ENCODE results near the gene KCNQ1.

KCNQ1 gene

GRCh38 chr11:2857918-2858317, 413.1 kb downstream of the KCNQ1 start:
- H3K27me3 ChIP-seq (replicated peaks; ENCODE audit: control insufficient read depth, insufficient read depth, low read length, poor library complexity, severe bottlenecking): no peaks in the 10 kb centered on the region

GRCh38 chr11:2858995-2859698, 414.3 kb downstream of the KCNQ1 start:
- Histone ChIP-seq H3K4me3 (ENCODE audit: insufficient read depth, low read depth, low read length, poor library complexity, severe bottlenecking) (no peak overlapping the region), H3K4me1 (ENCODE audit: control insufficient read depth, insufficient read depth, low read length, poor library complexity, severe bottlenecking) (no peaks in the 10 kb centered on the region), H3K36me3 (ENCODE audit: control insufficient read depth, insufficient read depth, low read length) (no peaks in the 10 kb centered on the region), H3K27me3 (replicated peaks; ENCODE audit: control insufficient read depth, insufficient read depth, low read length, poor library complexity, severe bottlenecking) (peaks cover under 1% of the 10 kb centered on the region), H3K27ac (ENCODE audit: insufficient read depth, low read length, poor library complexity, severe bottlenecking) (no peak overlapping the region), H3K9me3 (ENCODE audit: control insufficient read depth, low read length) (no peaks in the 10 kb centered on the region)
- DNase-seq: no peak

More at GRCh38 chr11:2857918-2858317, 413.1 kb downstream of the KCNQ1 start:
- Histone ChIP-seq H3K4me3 (ENCODE audit: insufficient read depth, low read depth, low read length, poor library complexity, severe bottlenecking) (no peak overlapping the region), H3K4me1 (ENCODE audit: control insufficient read depth, insufficient read depth, low read length, poor library complexity, severe bottlenecking) (no peaks in the 10 kb centered on the region), H3K27ac (ENCODE audit: insufficient read depth, low read length, poor library complexity, severe bottlenecking) (no peak overlapping the region), H3K9me3 (ENCODE audit: control insufficient read depth, low read length) (no peaks in the 10 kb centered on the region), H3K36me3 (ENCODE audit: control insufficient read depth, insufficient read depth, low read length) (no peaks in the 10 kb centered on the region)
- no peak for DNase-seq

- no peaks in the 10 kb centered on the region for H3K36me3 ChIP-seq (ENCODE audit: control insufficient read depth, insufficient read depth, low read length)
- DNase-seq: no peak
- H3K4me1 ChIP-seq (ENCODE audit: control insufficient read depth, insufficient read depth, low read length, poor library complexity, severe bottlenecking): no peaks in the 10 kb centered on the region
- no peaks in the 10 kb centered on the region for H3K9me3 ChIP-seq (ENCODE audit: control insufficient read depth, low read length)
- H3K27me3 ChIP-seq (replicated peaks; ENCODE audit: control insufficient read depth, insufficient read depth, low read length, poor library complexity, severe bottlenecking): peaks cover 4% of the 10 kb centered on the region
- no peak overlapping the region for H3K4me3 ChIP-seq (ENCODE audit: insufficient read depth, low read depth, low read length, poor library complexity, severe bottlenecking)
- H3K27ac ChIP-seq (ENCODE audit: insufficient read depth, low read length, poor library complexity, severe bottlenecking): no peak overlapping the region
These were observed 414.9 kb downstream of the KCNQ1 start for GRCh38 chr11:2859699-2860037.

GRCh38 chr11:2860636-2861035, 415.8 kb downstream of the KCNQ1 start:
- no peaks in the 10 kb centered on the region for H3K4me1 ChIP-seq (ENCODE audit: control insufficient read depth, insufficient read depth, low read length, poor library complexity, severe bottlenecking)
- H3K27me3 ChIP-seq (replicated peaks; ENCODE audit: control insufficient read depth, insufficient read depth, low read length, poor library complexity, severe bottlenecking): peaks cover 4% of the 10 kb centered on the region
- no peak overlapping the region for H3K4me3 ChIP-seq (ENCODE audit: insufficient read depth, low read depth, low read length, poor library complexity, severe bottlenecking)
- no peaks in the 10 kb centered on the region for H3K36me3 ChIP-seq (ENCODE audit: control insufficient read depth, insufficient read depth, low read length)
- no peaks in the 10 kb centered on the region for H3K9me3 ChIP-seq (ENCODE audit: control insufficient read depth, low read length)
- DNase-seq: no peak
- no peak overlapping the region for H3K27ac ChIP-seq (ENCODE audit: insufficient read depth, low read length, poor library complexity, severe bottlenecking)

- DNase-seq: no peak
- Histone ChIP-seq H3K4me1 (ENCODE audit: control insufficient read depth, insufficient read depth, low read length, poor library complexity, severe bottlenecking) (no peaks in the 10 kb centered on the region), H3K27ac (ENCODE audit: insufficient read depth, low read length, poor library complexity, severe bottlenecking) (no peak overlapping the region), H3K9me3 (ENCODE audit: control insufficient read depth, low read length) (no peaks in the 10 kb centered on the region), H3K4me3 (ENCODE audit: insufficient read depth, low read depth, low read length, poor library complexity, severe bottlenecking) (no peak overlapping the region), H3K36me3 (ENCODE audit: control insufficient read depth, insufficient read depth, low read length) (no peaks in the 10 kb centered on the region), H3K27me3 (replicated peaks; ENCODE audit: control insufficient read depth, insufficient read depth, low read length, poor library complexity, severe bottlenecking) (peaks cover 4% of the 10 kb centered on the region)
These were observed 417.8 kb downstream of the KCNQ1 start for GRCh38 chr11:2862395-2863275.

- H3K27me3 ChIP-seq (replicated peaks; ENCODE audit: control insufficient read depth, insufficient read depth, low read length, poor library complexity, severe bottlenecking): peaks cover 5% of the 10 kb centered on the region
- no peaks in the 10 kb centered on the region for H3K36me3 ChIP-seq (ENCODE audit: control insufficient read depth, insufficient read depth, low read length)
- no peaks in the 10 kb centered on the region for H3K4me1 ChIP-seq (ENCODE audit: control insufficient read depth, insufficient read depth, low read length, poor library complexity, severe bottlenecking)
- no peak overlapping the region for H3K4me3 ChIP-seq (ENCODE audit: insufficient read depth, low read depth, low read length, poor library complexity, severe bottlenecking)
- no peak overlapping the region for H3K27ac ChIP-seq (ENCODE audit: insufficient read depth, low read length, poor library complexity, severe bottlenecking)
- H3K9me3 ChIP-seq (ENCODE audit: control insufficient read depth, low read length): no peaks in the 10 kb centered on the region
- DNase-seq: no peak
These were observed 418.4 kb downstream of the KCNQ1 start for GRCh38 chr11:2863276-2863618.

GRCh38 chr11:2864901-2865300, 420.1 kb downstream of the KCNQ1 start:
- no peak for DNase-seq
- no peaks in the 10 kb centered on the region for H3K4me1 ChIP-seq (ENCODE audit: control insufficient read depth, insufficient read depth, low read length, poor library complexity, severe bottlenecking)
- H3K27ac ChIP-seq (ENCODE audit: insufficient read depth, low read length, poor library complexity, severe bottlenecking): no peak overlapping the region
- no peak overlapping the region for H3K4me3 ChIP-seq (ENCODE audit: insufficient read depth, low read depth, low read length, poor library complexity, severe bottlenecking)
- no peaks in the 10 kb centered on the region for H3K36me3 ChIP-seq (ENCODE audit: control insufficient read depth, insufficient read depth, low read length)
- H3K9me3 ChIP-seq (ENCODE audit: control insufficient read depth, low read length): no peaks in the 10 kb centered on the region
- H3K27me3 ChIP-seq (replicated peaks; ENCODE audit: control insufficient read depth, insufficient read depth, low read length, poor library complexity, severe bottlenecking): peaks cover 14% of the 10 kb centered on the region

- peaks cover 25% of the 10 kb centered on the region for H3K27me3 ChIP-seq (replicated peaks; ENCODE audit: control insufficient read depth, insufficient read depth, low read length, poor library complexity, severe bottlenecking)
- no peak overlapping the region for H3K27ac ChIP-seq (ENCODE audit: insufficient read depth, low read length, poor library complexity, severe bottlenecking)
- no peak for DNase-seq
- no peaks in the 10 kb centered on the region for H3K9me3 ChIP-seq (ENCODE audit: control insufficient read depth, low read length)
- H3K4me1 ChIP-seq (ENCODE audit: control insufficient read depth, insufficient read depth, low read length, poor library complexity, severe bottlenecking): no peaks in the 10 kb centered on the region
- H3K4me3 ChIP-seq (ENCODE audit: insufficient read depth, low read depth, low read length, poor library complexity, severe bottlenecking): no peak overlapping the region
- no peaks in the 10 kb centered on the region for H3K36me3 ChIP-seq (ENCODE audit: control insufficient read depth, insufficient read depth, low read length)
These were observed 421.2 kb downstream of the KCNQ1 start for GRCh38 chr11:2865922-2866577.

- DNase-seq: no peak
- no peak overlapping the region for H3K27ac ChIP-seq (ENCODE audit: insufficient read depth, low read length, poor library complexity, severe bottlenecking)
- H3K4me3 ChIP-seq (ENCODE audit: insufficient read depth, low read depth, low read length, poor library complexity, severe bottlenecking): no peak overlapping the region
- no peaks in the 10 kb centered on the region for H3K9me3 ChIP-seq (ENCODE audit: control insufficient read depth, low read length)
- H3K4me1 ChIP-seq (ENCODE audit: control insufficient read depth, insufficient read depth, low read length, poor library complexity, severe bottlenecking): no peaks in the 10 kb centered on the region
- no peaks in the 10 kb centered on the region for H3K36me3 ChIP-seq (ENCODE audit: control insufficient read depth, insufficient read depth, low read length)
- peaks cover 26% of the 10 kb centered on the region for H3K27me3 ChIP-seq (replicated peaks; ENCODE audit: control insufficient read depth, insufficient read depth, low read length, poor library complexity, severe bottlenecking)
These were observed 422.3 kb downstream of the KCNQ1 start for GRCh38 chr11:2867142-2867541.
